ENCODE measurements around the gene STAG3.
"Not testable (repeated sequence)": the region's sequence is repeated elsewhere in the genome, so short reads cannot be mapped to it uniquely, and the experiment has no call there.

The STAG3 gene

GRCh38 chr7:100247152-100247757 is 69.5 kb downstream of the STAG3 start:
- FAIRE-seq (no peak), DNase-seq (ENCODE audit: insufficient read length, low spot score) (no peak)
- TF ChIP-seq CTCF (IDR thresholded peaks at IDR 0.05; ENCODE audit: insufficient read depth, missing control alignments) = no peak

GRCh38 chr7:100248483-100248882 is 70.8 kb downstream of the STAG3 start:
- TF ChIP-seq CTCF (IDR thresholded peaks at IDR 0.05; ENCODE audit: insufficient read depth, missing control alignments) = no peak
- no peak for DNase-seq (ENCODE audit: insufficient read length, low spot score)
- no peak for FAIRE-seq

GRCh38 chr7:100257017-100257416 is 79.3 kb downstream of the STAG3 start:
- no peak for DNase-seq (ENCODE audit: insufficient read length, low spot score)
- no peak for TF ChIP-seq CTCF (IDR thresholded peaks at IDR 0.05; ENCODE audit: insufficient read depth, missing control alignments)
- no peak for FAIRE-seq

- DNase-seq (ENCODE audit: insufficient read length, low spot score); FAIRE-seq: not testable (repeated sequence)
Observed at GRCh38 chr7:100259984-100260383, 82.3 kb downstream of the STAG3 start.

GRCh38 chr7:100262896-100263295 is 85.2 kb downstream of the STAG3 start:
- not testable (repeated sequence) for FAIRE-seq; DNase-seq (ENCODE audit: insufficient read length, low spot score)
